Left renal cortex interstitium (tissue), 4 donors: ENCODE measurements around the gene WNT1. TPM values are rescaled to one million over a fixed set of nuclear protein-coding genes. Genes with fewer than 3 reads are reported as not detected.

ENCODE experiments used
- DNase-seq, 4 donors: peaks; one replicate each; pipeline ENCODE4 v3.0.0-alpha.2; 2013; ENCODE audit warnings: low read depth in 4 of 4, low spot score in 2 of 4, missing footprints in 1 of 4
- polyA plus RNA-seq, 4 donors: library from polyadenylated mRNA; unstranded; fragments of 120-200 nt; gene quantifications; one replicate each; pipeline ENCODE4 v1.2.1, GENCODE V29; 2013; ENCODE audit not compliant: insufficient read length in 4 of 4

The WNT1 gene
- polyA plus RNA-seq, 4 donors, result not detected

- no peak for DNase-seq
Measured at GRCh38 chr12:48998497-48999353, 20.6 kb downstream of the WNT1 start.

GRCh38 chr12:48999371-49000131 lies 21.4 kb downstream of the WNT1 start, which contains the start of gene DDN:
Gene DDN (minus strand): TSS chr12:48999375. CDS start chr12:48999287, 88 bp downstream.
- no peak for DNase-seq

GRCh38 chr12:49000346-49000745 lies 22.2 kb downstream of the WNT1 start:
- no peak for DNase-seq

GRCh38 chr12:49008943-49009342 lies 30.8 kb downstream of the WNT1 start:
- no peak for DNase-seq

- no peak for DNase-seq
Measured at GRCh38 chr12:49010092-49010668, 32.1 kb downstream of the WNT1 start.

- DNase-seq, result no peak
Measured at GRCh38 chr12:49012739-49013138, 34.6 kb downstream of the WNT1 start.

- DNase-seq, result no peak
Measured at GRCh38 chr12:49013428-49013827, 35.3 kb downstream of the WNT1 start.

GRCh38 chr12:49014547-49014946 lies 36.4 kb downstream of the WNT1 start:
- DNase-seq, result no peak

- DNase-seq, result no peak
Measured at GRCh38 chr12:49015196-49015595, 37.1 kb downstream of the WNT1 start.

GRCh38 chr12:49017891-49018260 lies 39.8 kb downstream of the WNT1 start:
- no peak for DNase-seq

- DNase-seq, result peak; percentile 88 to 95 (median 94)
Measured at GRCh38 chr12:49018261-49019119, 40.4 kb downstream of the WNT1 start, which contains the start of gene PRKAG1. Gene PRKAG1 (minus strand): TSS chr12:49018776. CDS start chr12:49018740, 36 bp downstream.

- DNase-seq, result no peak
Measured at GRCh38 chr12:49019120-49019430, 41.0 kb downstream of the WNT1 start.

- no peak for DNase-seq
Measured at GRCh38 chr12:49019443-49020324, 41.6 kb downstream of the WNT1 start.

GRCh38 chr12:49020441-49020840 lies 42.3 kb downstream of the WNT1 start:
- no peak for DNase-seq

GRCh38 chr12:49021292-49021915 lies 43.3 kb downstream of the WNT1 start:
- DNase-seq, result no peak

- DNase-seq, result no peak
Measured at GRCh38 chr12:49022558-49023178, 44.5 kb downstream of the WNT1 start.

GRCh38 chr12:49023812-49024211 lies 45.7 kb downstream of the WNT1 start:
- DNase-seq, result no peak

- DNase-seq, result no peak
Measured at GRCh38 chr12:49024543-49024942, 46.4 kb downstream of the WNT1 start.

GRCh38 chr12:49025463-49025862 lies 47.3 kb downstream of the WNT1 start:
- DNase-seq, result no peak
